IMR-90 (cell line): ENCODE results near the gene SLC35E2B. TPM values are rescaled to one million over a fixed set of nuclear protein-coding genes. Genes with fewer than 3 reads are reported as not detected.
"Not testable (repeated sequence)": the region's sequence is repeated elsewhere in the genome, so short reads cannot be mapped to it uniquely, and the experiment has no call there.

Source experiments
- ATAC-seq: fragments of 200-7000 bp; cut with Tn5 transposase; 2 replicates; pipeline ENCODE4 v1.9.1; 2020; ENCODE audit warnings: low read depth, mild to moderate bottlenecking, moderate library complexity
- BruUV-seq: library from RNA; stranded (reverse); fragments of 400-500 nt; replicated peaks from 2 replicates; lab custom pipeline; 2021; lab: Mats Ljungman, UMichigan
- CTCF ChIA-PET: fragments of 300-600 bp; formaldehyde crosslinking; extraction: SDS; loops from one replicate; lab custom pipeline; 2021; ENCODE audit warnings: antibody characterized with exemption; lab: Yijun Ruan, JAX
- POLR2A ChIA-PET: fragments of 300-600 bp; sonication (Branson Sonifier 250); formaldehyde crosslinking; loops from one replicate; lab custom pipeline; 2022; ENCODE audit warnings: antibody characterized with exemption; ENCODE audit not compliant: unreplicated experiment; lab: Charles Lee
- DNase-seq: peaks from one replicate; pipeline ENCODE4 v3.0.0; 2013
- H2AFZ ChIP-seq: replicated peaks from 2 replicates; pipeline ENCODE3; 2013; ENCODE audit warnings: low read length, mild to moderate bottlenecking; ENCODE audit not compliant: poor library complexity
- H2AK5ac ChIP-seq: 2 replicates; pipeline ENCODE4 v1.6.1; 2013; ENCODE audit warnings: low read depth, low read length, inconsistent platforms
- H2AK9ac ChIP-seq: replicated peaks from 2 replicates; pipeline ENCODE3; 2013; ENCODE audit warnings: mild to moderate bottlenecking, low read depth, low read length, moderate library complexity; ENCODE audit not compliant: poor library complexity
- H2BK120ac ChIP-seq: 2 replicates; pipeline ENCODE4 v1.6.1; 2013; ENCODE audit warnings: low read depth, low read length, inconsistent platforms
- H2BK15ac ChIP-seq: 3 replicates; pipeline ENCODE4 v1.6.1; 2013; ENCODE audit warnings: low read depth, low read length, inconsistent platforms
- H2BK20ac ChIP-seq: 2 replicates; pipeline ENCODE4 v1.6.1; 2013; ENCODE audit warnings: low read depth, mild to moderate bottlenecking, inconsistent platforms, low read length, moderate library complexity
- H2BK5ac ChIP-seq: 2 replicates; pipeline ENCODE4 v1.6.1; 2013; ENCODE audit warnings: mild to moderate bottlenecking, low read depth, low read length, inconsistent platforms; ENCODE audit not compliant: poor library complexity, severe bottlenecking
- H3K14ac ChIP-seq: replicated peaks from 2 replicates; pipeline ENCODE4 v1.6.1; 2013; ENCODE audit warnings: low read depth, low read length, inconsistent platforms
- H3K18ac ChIP-seq: 2 replicates; pipeline ENCODE4 v1.6.1; 2013; ENCODE audit warnings: low read depth, low read length, control low read depth
- H3K23ac ChIP-seq: 2 replicates; pipeline ENCODE4 v1.6.1; 2013; ENCODE audit warnings: low read depth, low read length, inconsistent platforms
- H3K27ac ChIP-seq: 2 replicates; pipeline ENCODE4 v1.5.1; 2013; ENCODE audit warnings: mild to moderate bottlenecking, control low read depth, low read length; ENCODE audit not compliant: insufficient read depth
- H3K27me3 ChIP-seq: 2 replicates; pipeline ENCODE4 v1.6.1; 2013; ENCODE audit warnings: low read length; ENCODE audit not compliant: control insufficient read depth, insufficient read depth
- H3K36me3 ChIP-seq: 2 replicates; pipeline ENCODE4 v1.6.1; 2013; ENCODE audit warnings: low read length, mixed read lengths; ENCODE audit not compliant: control insufficient read depth, insufficient read depth
- H3K4ac ChIP-seq: 2 replicates; pipeline ENCODE4 v1.6.1; 2013; ENCODE audit warnings: low read depth, low read length, inconsistent platforms
- H3K4me1 ChIP-seq: 2 replicates; pipeline ENCODE4 v1.6.1; 2013; ENCODE audit warnings: low read length, mixed read lengths; ENCODE audit not compliant: control insufficient read depth, insufficient read depth
- H3K4me2 ChIP-seq: 2 replicates; pipeline ENCODE4 v1.6.1; 2013; ENCODE audit warnings: low read depth, mild to moderate bottlenecking, control low read depth, low read length, moderate library complexity
- H3K4me3 ChIP-seq: 2 replicates; pipeline ENCODE4 v1.5.1; 2013; ENCODE audit warnings: low read depth, mild to moderate bottlenecking, control low read depth, low read length, moderate library complexity; ENCODE audit not compliant: insufficient read depth
- H3K56ac ChIP-seq: 2 replicates; pipeline ENCODE4 v1.6.1; 2013; ENCODE audit warnings: low read length, inconsistent platforms; ENCODE audit not compliant: insufficient read depth; ENCODE audit errors: extremely low read depth
- H3K79me1 ChIP-seq, 2 experiments: 2 replicates each; pipeline ENCODE4 v1.6.1; 2013; ENCODE audit warnings: low read length in 2 of 2, inconsistent platforms in 1 of 2, low read depth in 1 of 2
- H3K9ac ChIP-seq: 2 replicates; pipeline ENCODE4 v1.6.1; 2013; ENCODE audit warnings: low read depth, low read length, control low read depth
- H3K9me1 ChIP-seq: 2 replicates; pipeline ENCODE4 v1.6.1; 2013; ENCODE audit warnings: low read length, inconsistent platforms; ENCODE audit not compliant: insufficient read depth
- H3K9me3 ChIP-seq: 2 replicates; pipeline ENCODE4 v1.6.1; 2013; ENCODE audit warnings: low read length; ENCODE audit not compliant: control insufficient read depth, insufficient read depth
- H4K20me1 ChIP-seq: 2 replicates; pipeline ENCODE4 v1.6.1; 2013; ENCODE audit warnings: low read length, inconsistent platforms; ENCODE audit not compliant: insufficient read depth
- H4K5ac ChIP-seq: 2 replicates; pipeline ENCODE4 v1.6.1; 2013; ENCODE audit warnings: mild to moderate bottlenecking, low read depth, low read length, control low read depth
- H4K8ac ChIP-seq, 2 experiments: 2 replicates each; pipeline ENCODE4 v1.6.1; 2013; ENCODE audit warnings: low read depth in 2 of 2, low read length in 2 of 2, control low read depth in 1 of 2, inconsistent platforms in 1 of 2
- H4K91ac ChIP-seq: 2 replicates; pipeline ENCODE4 v1.6.1; 2013; ENCODE audit warnings: low read depth, low read length, inconsistent platforms; ENCODE audit not compliant: insufficient read depth
- WGBS, 2 experiments: methylation state at CpG; one replicate each; pipeline versions ENCODE4 v1.1.5 to v1.1.7; 2013; ENCODE audit warnings: missing lambda C conversion rate in 2 of 2; ENCODE audit not compliant: insufficient read length in 1 of 2; ENCODE audit errors: extremely low coverage in 2 of 2; 5-methylcytosine and 5-hydroxymethylcytosine counted together
- dilution Hi-C: fragments of 300-500 bp; cut with HindIII; formaldehyde crosslinking; loops from one replicate; pipeline ENCODE4 v1.14.3; 2018; ENCODE audit warnings: low sequenced_read_pairs; ENCODE audit not compliant: unreplicated experiment
- in situ Hi-C: fragments of 300-500 bp; cut with MboI; formaldehyde crosslinking; loops from 3 replicates; pipeline ENCODE4 v1.14.3; 2019; ENCODE audit warnings: low sequenced_read_pairs, inconsistent platforms, mixed read lengths
- intact Hi-C: fragments of 100-400 bp; cut with micrococcal nuclease; formaldehyde crosslinking; loops from 2 replicates; pipeline ENCODE4 v1.10.0; 2022
- polyA plus RNA-seq, 3 experiments: library from polyadenylated mRNA; depleted of rRNA; stranded (reverse); fragments of >200 nt; gene quantifications; 2 replicates each; pipeline ENCODE4 v1.2.3, GENCODE V29; 2012; ENCODE audit warnings: low replicate concordance in 1 of 3
- total RNA-seq: library from RNA; depleted of rRNA; stranded (reverse); fragments of >200 nt; gene quantifications from 2 replicates; pipeline ENCODE4 v1.2.3, GENCODE V29; 2012

Gene SLC35E2B
- total and polyA plus RNA-seq, 2 of the 4 experiments (the other 2 are of a cell fraction) = 14.9 to 30.2 TPM

DNA sequence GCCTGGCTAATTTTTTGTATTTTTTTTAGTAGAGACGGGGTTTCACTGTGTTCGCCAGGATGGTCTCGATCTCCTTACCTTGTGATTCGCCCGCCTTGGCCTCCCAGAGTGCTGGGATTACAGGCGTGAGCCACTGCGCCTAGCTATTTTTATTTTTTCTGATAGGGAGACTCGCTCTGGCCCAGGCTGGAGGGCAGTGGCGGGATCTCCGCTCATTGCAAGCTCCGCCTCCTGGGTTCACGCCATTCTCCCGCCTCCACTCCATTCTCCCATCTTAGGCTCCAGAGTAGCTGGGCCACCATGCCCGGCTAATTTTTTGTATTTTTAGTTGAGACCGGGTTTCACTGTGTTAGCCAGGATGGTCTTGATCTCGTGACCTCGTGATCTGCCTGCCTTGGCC is 33.5 kb upstream of the SLC35E2B start:
- H3K27me3 ChIP-seq, H3K27ac ChIP-seq, H2AK5ac ChIP-seq, DNase-seq, H3K23ac ChIP-seq, dilution Hi-C loops, H3K14ac ChIP-seq, intact Hi-C loops, H3K79me1 ChIP-seq, H3K9me3 ChIP-seq, H3K4ac ChIP-seq, H4K20me1 ChIP-seq, POLR2A ChIA-PET, CTCF ChIA-PET, H4K8ac ChIP-seq, H2AFZ ChIP-seq, H3K9ac ChIP-seq, H3K4me2 ChIP-seq, H2BK20ac ChIP-seq, H2BK120ac ChIP-seq, H2AK9ac ChIP-seq, H3K4me1 ChIP-seq, H4K5ac ChIP-seq, H2BK15ac ChIP-seq, H3K4me3 ChIP-seq, H3K56ac ChIP-seq, in situ Hi-C loops, H4K91ac ChIP-seq, BruUV-seq, ATAC-seq, H3K9me1 ChIP-seq, H3K36me3 ChIP-seq, H3K18ac ChIP-seq, H2BK5ac ChIP-seq: not testable (repeated sequence)
- no CpG with 5 or more reads among the region's 17 CpGs for WGBS, 2 experiments
